A673 (cell line): ENCODE results near the gene CELSR1.

Source experiments
- EZH2 ChIP-seq: fragments of 200-600 bp; sonication (generic); IDR thresholded peaks from 2 replicates; pipeline ENCODE4 v1.6.1; 2017; ENCODE audit warnings: borderline replicate concordance, low read depth, mild to moderate bottlenecking, mixed read lengths, antibody characterized with exemption, low read length; ENCODE audit not compliant: poor library complexity, severe bottlenecking
- TF ChIP-seq, protein P1 (sequence below): fragments of 300-800, 200-600 bp; sonication (generic); conservative IDR thresholded peaks from 2 replicates; pipeline ENCODE4 v1.5.1; 2017; ENCODE audit warnings: low read depth, mild to moderate bottlenecking, antibody characterized with exemption, low read length, moderate library complexity, mixed read lengths

DNA sequence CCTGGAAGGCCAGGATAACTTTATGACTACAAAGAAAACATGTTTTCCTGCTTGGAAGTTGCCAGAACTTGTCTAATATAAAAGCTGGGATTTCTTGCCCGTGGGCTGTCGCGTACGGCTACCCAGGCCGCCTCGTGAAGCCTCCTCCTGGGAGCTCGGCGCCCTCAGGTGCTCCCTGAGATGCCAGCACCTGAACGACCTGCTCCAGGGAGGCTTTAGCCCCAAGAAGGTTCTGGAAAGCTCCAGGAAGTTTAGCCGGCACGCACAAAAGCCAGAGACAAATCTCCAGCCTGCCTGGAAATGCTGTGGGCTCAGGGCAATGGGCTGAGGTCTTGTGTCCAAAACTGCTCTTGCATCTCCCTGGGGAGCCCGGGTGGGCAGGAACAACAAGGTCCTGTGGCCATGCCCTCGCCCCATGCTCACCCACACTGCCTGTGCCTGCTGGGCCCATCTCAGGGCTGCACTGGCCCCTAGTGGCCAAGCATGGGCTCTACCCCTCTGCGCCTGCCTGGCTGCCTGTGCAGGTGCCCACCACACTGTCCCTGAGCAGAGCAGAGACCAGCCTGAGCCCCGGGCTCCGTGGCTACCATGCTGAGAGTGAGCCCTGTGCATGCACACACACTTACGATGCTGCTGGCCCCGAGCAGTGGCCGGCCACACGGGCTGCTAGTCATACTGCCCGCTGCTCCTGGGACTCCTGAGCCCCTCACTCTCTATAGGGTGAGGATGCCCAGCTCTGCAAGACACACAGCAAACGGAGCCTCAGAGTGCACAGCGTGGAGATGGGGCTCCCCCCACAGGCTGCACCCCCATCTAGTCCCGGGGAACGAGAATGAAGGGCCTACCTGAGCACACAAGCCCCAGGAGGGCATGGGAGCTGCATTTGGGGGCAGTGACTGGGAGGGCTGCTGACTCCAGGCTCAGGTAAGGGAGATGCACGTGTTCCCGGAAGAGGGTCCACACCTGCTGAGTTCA lies 4.9 kb upstream of the CELSR1 start:
- TF ChIP-seq, protein P1, sequence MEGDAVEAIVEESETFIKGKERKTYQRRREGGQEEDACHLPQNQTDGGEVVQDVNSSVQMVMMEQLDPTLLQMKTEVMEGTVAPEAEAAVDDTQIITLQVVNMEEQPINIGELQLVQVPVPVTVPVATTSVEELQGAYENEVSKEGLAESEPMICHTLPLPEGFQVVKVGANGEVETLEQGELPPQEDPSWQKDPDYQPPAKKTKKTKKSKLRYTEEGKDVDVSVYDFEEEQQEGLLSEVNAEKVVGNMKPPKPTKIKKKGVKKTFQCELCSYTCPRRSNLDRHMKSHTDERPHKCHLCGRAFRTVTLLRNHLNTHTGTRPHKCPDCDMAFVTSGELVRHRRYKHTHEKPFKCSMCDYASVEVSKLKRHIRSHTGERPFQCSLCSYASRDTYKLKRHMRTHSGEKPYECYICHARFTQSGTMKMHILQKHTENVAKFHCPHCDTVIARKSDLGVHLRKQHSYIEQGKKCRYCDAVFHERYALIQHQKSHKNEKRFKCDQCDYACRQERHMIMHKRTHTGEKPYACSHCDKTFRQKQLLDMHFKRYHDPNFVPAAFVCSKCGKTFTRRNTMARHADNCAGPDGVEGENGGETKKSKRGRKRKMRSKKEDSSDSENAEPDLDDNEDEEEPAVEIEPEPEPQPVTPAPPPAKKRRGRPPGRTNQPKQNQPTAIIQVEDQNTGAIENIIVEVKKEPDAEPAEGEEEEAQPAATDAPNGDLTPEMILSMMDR: peak; percentile 96
- TF ChIP-seq EZH2: no peak
